Central memory CD8-positive, alpha-beta T cell (primary cell): ENCODE results near the gene PCBP1.
A peak's percentile ranks its signal among the peaks of the same experiment; 100 is the strongest.
"Not testable (repeated sequence)": the region's sequence is repeated elsewhere in the genome, so short reads cannot be mapped to it uniquely, and the experiment has no call there.

ENCODE experiments used
- ATAC-seq: fragments of 150-1000 bp; cut with Tn5 transposase; replicated peaks from 2 replicates; pipeline ENCODE4 v1.10.0; 2022; ENCODE audit warnings: mild to moderate bottlenecking, moderate FRiP score, moderate number of reproducible peaks; ENCODE audit not compliant: poor library complexity, severe bottlenecking; ENCODE audit errors: extremely low read depth
- DNase-seq, 2 donors: peaks; one replicate each; pipeline ENCODE4 v3.0.0; 2021; ENCODE audit warnings: low spot score in 2 of 2
- H3K27ac Mint-ChIP-seq: one replicate; pipeline ENCODE4 v1.8.0; 2022; ENCODE audit warnings: low read depth, mild to moderate bottlenecking, moderate library complexity, mixed read lengths
- H3K27me3 Mint-ChIP-seq: one replicate; pipeline ENCODE4 v1.8.0; 2022; ENCODE audit warnings: mixed read lengths
- H3K36me3 Mint-ChIP-seq: one replicate; pipeline ENCODE4 v1.8.0; 2022; ENCODE audit warnings: mild to moderate bottlenecking, moderate library complexity, mixed read lengths; ENCODE audit not compliant: insufficient read depth
- H3K4me1 Mint-ChIP-seq: one replicate; pipeline ENCODE4 v1.8.0; 2022; ENCODE audit warnings: mixed read lengths
- H3K4me3 Mint-ChIP-seq: one replicate; pipeline ENCODE4 v1.8.0; 2022; ENCODE audit warnings: mild to moderate bottlenecking, moderate library complexity, mixed read lengths
- H3K9me3 Mint-ChIP-seq: one replicate; pipeline ENCODE4 v1.8.0; 2022; ENCODE audit warnings: mixed read lengths

The PCBP1 gene

DNA sequence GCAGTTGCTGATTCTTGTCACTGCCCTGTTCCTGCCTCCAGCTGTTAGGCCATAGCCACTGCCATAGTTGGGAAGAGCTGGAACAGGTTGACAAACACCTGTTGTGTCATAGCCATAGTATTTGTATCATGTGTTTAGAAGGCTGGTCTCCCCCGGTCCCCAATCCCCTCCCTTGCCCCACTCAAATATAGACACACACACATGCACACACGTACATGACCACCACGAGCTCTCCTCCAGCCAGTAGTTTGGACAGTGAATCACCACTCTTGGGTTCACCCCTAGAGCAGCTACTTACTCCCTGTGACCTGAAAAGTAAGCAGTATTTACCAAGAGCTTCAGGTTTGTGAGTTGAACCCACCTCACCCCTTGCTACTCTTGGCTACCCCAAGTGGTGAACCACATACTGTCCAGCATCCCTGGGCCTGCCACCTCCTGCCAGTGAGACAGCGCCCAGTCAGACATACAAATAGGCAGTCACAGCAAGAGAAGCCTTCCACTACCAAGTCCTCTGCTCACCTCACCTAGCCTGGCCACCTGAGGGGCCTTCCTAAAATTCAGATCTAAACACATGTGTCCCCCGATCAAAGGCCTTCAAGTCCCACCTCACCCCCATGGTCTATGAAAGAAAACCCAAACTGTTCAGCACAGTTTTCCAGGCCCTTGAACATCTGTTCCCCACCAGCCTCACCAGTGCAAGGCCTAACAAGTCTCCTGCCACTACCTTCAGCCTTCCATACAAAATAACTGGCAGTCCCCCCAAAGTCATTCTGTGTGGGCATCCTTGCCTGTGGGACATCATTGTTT, 7.1 kb downstream of the PCBP1 start:
- DNase-seq (no peak), ATAC-seq (no peak)
- no peaks in the 10 kb centered on the region for H3K9me3 Mint-ChIP-seq
- H3K36me3 Mint-ChIP-seq: peaks cover 8% of the 10 kb centered on the region
- peak overlapping the region; percentile 96 for H3K27ac Mint-ChIP-seq
- peaks cover 44% of the 10 kb centered on the region for H3K4me1 Mint-ChIP-seq
- H3K4me3 Mint-ChIP-seq: peak overlapping the region; percentile 83
- no peaks in the 10 kb centered on the region for H3K27me3 Mint-ChIP-seq

DNA sequence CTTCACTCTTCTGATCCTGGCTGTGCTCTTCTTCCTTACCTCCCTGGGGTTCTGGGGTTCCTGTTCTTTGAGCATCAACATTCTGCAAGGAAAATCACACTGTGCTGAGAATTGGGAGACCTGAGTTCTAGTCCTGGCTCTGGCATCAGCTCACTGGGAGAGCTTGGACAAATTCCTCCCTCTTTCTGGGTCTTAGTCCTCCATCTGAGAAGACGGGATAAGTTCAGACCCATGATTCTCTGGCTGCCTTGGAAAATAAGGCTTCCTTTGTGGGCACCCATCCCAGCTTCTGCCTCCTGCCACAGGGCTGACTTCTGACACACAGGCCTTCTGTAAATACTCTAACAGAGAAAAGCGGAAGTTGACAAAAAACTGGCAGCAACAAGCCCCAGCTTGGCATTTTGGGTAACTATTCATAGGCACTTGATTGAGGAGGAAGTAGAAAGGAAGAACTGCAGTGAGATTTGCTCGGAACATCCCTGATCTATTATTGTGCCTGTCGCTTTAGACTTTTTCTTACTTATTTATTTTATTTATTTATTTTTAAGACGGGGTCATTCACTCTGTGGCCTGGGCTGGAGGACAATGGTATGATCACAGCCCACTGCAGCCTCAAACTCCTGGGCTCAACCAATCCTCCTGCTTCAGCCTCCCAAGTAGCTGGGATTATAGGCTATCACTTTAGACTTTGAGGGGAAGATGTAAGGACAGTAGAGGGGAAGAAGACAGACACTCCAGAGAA, 7.9 kb downstream of the PCBP1 start:
- peak overlapping the region; percentile 96 for H3K27ac Mint-ChIP-seq
- peaks cover 36% of the 10 kb centered on the region for H3K4me1 Mint-ChIP-seq
- no peaks in the 10 kb centered on the region for H3K9me3 Mint-ChIP-seq
- H3K36me3 Mint-ChIP-seq: peaks cover 6% of the 10 kb centered on the region
- peak overlapping the region; percentile 83 for H3K4me3 Mint-ChIP-seq
- ATAC-seq (peak; percentile 93), DNase-seq (peak in 1 of 2 donors; percentile 42)
- no peaks in the 10 kb centered on the region for H3K27me3 Mint-ChIP-seq

DNA sequence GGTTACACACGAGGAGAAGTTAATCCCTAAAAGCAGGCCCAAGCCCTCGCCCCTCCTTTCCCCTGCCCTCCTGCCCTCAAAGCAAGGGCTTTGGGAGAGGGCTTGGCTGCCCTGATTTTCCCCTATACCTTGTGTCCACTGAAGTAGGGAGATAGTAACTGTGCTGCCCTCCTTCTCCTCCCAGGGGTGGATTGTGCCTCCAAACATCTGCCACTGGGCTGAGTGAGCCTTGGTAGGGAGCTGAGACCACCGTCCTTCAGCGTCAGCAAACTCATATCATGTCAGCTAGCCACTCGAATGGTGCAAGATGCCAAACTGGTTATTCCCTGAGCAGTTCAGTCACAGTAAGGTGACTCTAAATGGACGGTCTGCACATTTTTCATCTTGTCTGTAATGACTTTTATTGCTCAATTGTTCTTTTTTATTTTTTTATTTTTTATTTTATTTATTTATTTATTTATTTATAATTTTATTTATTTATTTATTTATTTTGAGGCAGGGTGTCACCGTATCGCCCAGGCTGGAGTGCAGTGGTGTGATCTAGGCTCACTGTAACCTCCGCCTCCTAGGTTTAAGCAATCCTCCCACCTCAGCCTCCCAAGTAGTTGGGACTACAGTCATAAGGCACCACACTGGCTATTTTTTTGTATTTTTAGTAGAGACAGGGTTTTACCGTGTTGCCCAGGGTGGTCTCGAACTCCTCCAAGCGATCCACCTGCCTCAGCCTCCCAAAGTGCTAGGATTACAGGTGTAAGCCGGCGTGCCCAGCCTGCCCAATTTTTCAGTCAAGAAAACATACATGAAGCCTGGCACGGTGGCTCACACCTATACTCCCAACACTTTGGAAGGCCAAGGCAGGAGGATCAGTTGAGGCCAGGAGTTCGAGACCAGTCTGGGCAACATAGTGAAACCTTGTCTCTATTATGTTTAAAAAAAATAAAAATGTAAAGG, 8.7 kb downstream of the PCBP1 start:
- ATAC-seq: no peak
- H3K4me1 Mint-ChIP-seq: peaks cover 30% of the 10 kb centered on the region

DNA sequence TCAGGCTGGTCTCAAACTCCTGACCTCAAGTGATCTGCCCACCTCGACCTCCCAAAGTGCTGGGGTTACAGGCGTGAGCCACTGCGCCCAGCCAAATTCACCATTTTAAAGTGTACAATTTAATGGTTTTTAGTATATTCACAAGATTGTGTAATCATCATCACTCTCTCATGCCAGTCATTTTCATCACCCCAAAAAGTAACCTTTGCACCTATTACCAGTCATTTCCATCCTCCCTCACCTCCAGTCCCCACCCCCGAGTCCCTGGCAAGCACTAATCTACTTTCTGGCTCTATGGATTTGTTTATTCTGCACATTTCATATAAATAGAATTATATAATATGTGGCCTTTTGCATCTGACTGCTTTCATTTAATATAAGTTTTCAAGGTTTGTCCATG, 10.8 kb downstream of the PCBP1 start:
- peaks cover 4% of the 10 kb centered on the region for H3K36me3 Mint-ChIP-seq
- H3K4me1 Mint-ChIP-seq: peaks cover 26% of the 10 kb centered on the region
- no peak for DNase-seq
- H3K27me3 Mint-ChIP-seq: no peaks in the 10 kb centered on the region
- H3K9me3 Mint-ChIP-seq: no peaks in the 10 kb centered on the region
- H3K27ac Mint-ChIP-seq: no peak overlapping the region
- H3K4me3 Mint-ChIP-seq: no peak overlapping the region
- no peak for ATAC-seq

More for the DNA sequence above, 8.7 kb downstream of the PCBP1 start:
- H3K9me3 Mint-ChIP-seq: no peaks in the 10 kb centered on the region
- DNase-seq: no peak
- peaks cover 4% of the 10 kb centered on the region for H3K36me3 Mint-ChIP-seq
- H3K27ac Mint-ChIP-seq: peak overlapping the region; percentile 96
- no peaks in the 10 kb centered on the region for H3K27me3 Mint-ChIP-seq
- peak overlapping the region; percentile 83 for H3K4me3 Mint-ChIP-seq

DNA sequence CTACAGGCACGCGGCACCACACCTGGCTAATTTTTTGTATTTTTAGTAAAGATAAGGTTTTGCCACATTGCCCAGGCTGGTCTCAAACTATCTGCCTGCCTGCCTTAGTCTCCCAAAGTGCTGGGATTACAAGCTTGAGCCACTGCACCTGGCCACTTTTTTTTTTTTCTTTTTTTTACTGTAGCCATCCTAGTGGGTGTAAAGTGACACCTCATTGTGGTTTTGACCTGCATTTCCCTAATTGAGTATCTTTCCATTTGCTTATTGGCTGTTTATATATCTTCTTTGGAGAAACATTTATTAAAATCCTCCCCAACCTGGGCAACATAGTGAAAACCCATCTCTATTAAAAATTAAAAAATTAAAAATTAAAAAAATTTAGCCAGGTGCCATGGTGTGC, 12.0 kb downstream of the PCBP1 start:
- H3K27me3 Mint-ChIP-seq: no peaks in the 10 kb centered on the region
- H3K4me3 Mint-ChIP-seq: no peak overlapping the region
- no peak overlapping the region for H3K27ac Mint-ChIP-seq
- H3K36me3 Mint-ChIP-seq: peaks cover 7% of the 10 kb centered on the region
- no peaks in the 10 kb centered on the region for H3K9me3 Mint-ChIP-seq
- no peak for ATAC-seq
- peaks cover 35% of the 10 kb centered on the region for H3K4me1 Mint-ChIP-seq
- DNase-seq: no peak

DNA sequence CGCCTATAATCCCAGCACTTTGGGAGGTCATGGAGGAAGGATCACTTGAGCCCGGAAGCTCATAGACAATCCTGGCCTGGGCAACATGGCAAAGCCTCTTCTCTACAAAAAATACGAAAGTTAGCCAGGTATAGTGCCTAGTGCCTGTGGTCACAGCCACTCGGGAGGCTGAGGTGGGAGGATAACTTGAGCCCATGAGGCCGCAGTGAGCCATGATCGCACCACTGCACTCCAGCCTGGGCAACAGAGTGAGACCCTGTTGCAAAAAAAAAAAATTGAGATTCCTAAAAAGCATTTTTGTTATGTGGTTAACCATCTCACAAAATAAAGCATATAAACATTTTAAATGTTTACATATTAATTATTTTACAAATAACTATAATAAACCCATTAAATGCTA, 13.9 kb downstream of the PCBP1 start:
- no peak overlapping the region for H3K4me3 Mint-ChIP-seq
- ATAC-seq: no peak
- H3K27ac Mint-ChIP-seq: no peak overlapping the region
- peaks cover 30% of the 10 kb centered on the region for H3K4me1 Mint-ChIP-seq
- H3K36me3 Mint-ChIP-seq: peaks cover 3% of the 10 kb centered on the region
- no peaks in the 10 kb centered on the region for H3K27me3 Mint-ChIP-seq
- H3K9me3 Mint-ChIP-seq: no peaks in the 10 kb centered on the region
- no peak for DNase-seq

DNA sequence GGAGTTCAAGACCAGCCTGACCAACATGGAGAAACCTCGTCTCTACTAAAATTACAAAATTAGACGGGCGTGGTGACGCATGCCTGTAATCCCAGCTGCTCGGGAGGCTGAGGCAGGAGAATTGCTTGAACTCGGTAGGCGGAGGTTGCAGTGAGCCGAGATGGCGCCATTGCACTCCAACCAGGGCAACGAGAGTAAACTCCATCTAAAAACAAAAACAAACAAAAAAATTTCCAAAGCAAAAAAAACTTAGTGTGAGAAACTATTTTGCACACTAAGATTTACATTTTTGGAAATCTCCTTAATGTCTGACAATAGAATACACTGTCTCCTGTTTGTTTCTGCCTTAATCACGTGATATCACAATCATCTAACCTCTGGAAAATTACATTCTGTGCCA, 14.4 kb downstream of the PCBP1 start:
- not testable (repeated sequence) for DNase-seq, H3K36me3 Mint-ChIP-seq, ATAC-seq, H3K27me3 Mint-ChIP-seq, H3K4me3 Mint-ChIP-seq, H3K27ac Mint-ChIP-seq, H3K9me3 Mint-ChIP-seq
- peaks cover 30% of the 10 kb centered on the region for H3K4me1 Mint-ChIP-seq

DNA sequence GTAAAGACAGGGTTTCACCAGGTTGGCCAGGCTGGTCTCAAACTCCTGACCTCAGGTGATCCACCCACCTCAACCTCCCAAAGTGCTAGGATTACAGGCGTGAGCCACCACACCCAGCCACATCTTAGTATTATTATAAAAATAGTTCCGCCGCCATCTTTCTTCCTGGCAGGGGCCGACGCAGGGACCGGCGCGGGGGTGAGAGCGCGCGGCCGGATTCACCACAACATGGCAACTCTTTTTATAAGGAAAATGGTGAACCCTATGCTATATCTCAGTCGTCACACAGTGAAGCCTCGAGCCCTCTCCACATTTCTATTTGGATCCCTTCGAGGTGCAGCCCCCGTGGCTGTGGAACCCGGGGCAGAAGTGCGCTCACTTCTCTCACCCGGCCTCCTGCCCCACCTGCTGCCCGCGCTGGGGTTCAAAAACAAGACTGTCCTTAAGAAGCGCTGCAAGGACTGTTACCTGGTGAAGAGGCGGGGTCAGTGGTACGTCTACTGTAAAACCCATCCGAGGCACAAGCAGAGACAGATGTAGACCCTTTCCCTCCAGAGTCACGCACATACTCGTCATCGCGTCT, 15.1 kb downstream of the PCBP1 start:
- H3K36me3 Mint-ChIP-seq, DNase-seq, ATAC-seq, H3K4me3 Mint-ChIP-seq, H3K27me3 Mint-ChIP-seq, H3K27ac Mint-ChIP-seq, H3K9me3 Mint-ChIP-seq: not testable (repeated sequence)
- H3K4me1 Mint-ChIP-seq: peaks cover 37% of the 10 kb centered on the region

DNA sequence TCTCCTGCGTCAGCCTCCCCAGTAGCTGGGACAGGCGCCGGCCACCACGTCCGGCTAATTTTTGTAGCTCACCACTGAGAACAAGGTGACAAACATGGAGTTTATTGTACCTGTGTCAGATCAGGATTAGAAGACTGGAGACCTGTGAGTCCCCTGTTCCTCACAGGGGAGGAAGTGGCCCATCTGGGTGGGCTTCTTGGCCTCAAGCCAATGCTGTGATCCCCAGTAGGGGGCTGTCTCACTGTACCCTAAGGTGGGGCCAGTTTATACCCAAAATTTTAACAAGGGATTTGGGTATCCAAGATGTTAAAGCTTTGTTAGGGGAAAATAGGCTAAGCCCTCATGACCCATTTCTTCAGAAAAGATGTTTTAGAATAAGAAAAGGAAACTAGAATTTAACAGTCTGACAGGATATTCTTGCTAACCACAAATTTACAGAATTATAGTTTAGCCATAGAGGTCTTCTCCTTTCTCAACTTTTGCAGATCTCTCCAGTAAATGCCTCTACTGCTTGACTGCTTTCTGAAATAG, 16.3 kb downstream of the PCBP1 start:
- peak; percentile 70 for ATAC-seq

DNA sequence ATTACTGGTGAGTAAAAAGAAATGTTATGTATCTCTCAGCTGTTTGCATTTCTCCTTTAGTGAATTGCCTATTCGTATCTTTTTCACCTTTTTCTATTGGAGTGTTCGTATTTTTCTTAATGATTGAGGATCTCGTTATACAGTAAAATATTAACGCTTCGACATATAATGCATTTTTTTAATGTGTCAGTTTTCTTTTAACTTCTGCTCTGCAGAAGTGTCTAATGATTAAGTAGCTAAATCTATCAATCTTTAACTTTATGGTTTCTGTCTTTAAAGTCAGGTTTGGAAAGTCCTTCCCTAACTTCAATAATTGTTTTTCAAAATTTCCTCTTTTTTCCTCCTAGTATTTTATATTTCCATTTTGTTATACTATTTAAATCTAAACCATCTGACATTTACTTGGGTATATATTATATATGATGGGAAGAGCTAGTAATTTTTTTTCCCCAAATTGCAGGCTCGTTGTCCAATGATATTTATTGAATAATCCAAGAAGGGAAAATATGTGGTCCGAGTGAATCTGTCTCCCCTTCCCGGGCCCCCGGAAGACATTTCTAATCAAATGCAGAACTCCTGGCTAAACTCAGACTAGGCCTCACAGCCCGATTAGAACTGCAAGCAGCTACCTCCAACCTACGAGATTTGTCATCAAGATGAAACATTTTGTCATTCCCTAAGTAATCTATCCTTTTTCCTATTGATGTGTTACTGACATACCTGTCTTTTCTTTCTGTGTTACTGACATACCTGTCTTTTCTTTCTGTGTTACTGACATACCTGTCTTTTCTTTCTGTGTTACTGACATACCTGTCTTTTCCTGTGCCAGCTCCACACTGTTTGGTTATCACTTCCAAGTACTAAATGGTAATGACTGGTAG, 17.2 kb downstream of the PCBP1 start:
- H3K36me3 Mint-ChIP-seq: peaks cover 8% of the 10 kb centered on the region
- H3K9me3 Mint-ChIP-seq: no peaks in the 10 kb centered on the region
- peak overlapping the region; percentile 99 for H3K27ac Mint-ChIP-seq
- H3K4me3 Mint-ChIP-seq: peak overlapping the region; percentile 70
- peaks cover 55% of the 10 kb centered on the region for H3K4me1 Mint-ChIP-seq
- ATAC-seq: no peak
- DNase-seq: no peak
- no peaks in the 10 kb centered on the region for H3K27me3 Mint-ChIP-seq

More for the DNA sequence above, 16.3 kb downstream of the PCBP1 start:
- Mint-ChIP-seq H3K36me3 (peaks cover 7% of the 10 kb centered on the region), H3K4me3 (peak overlapping the region; percentile 70), H3K9me3 (no peaks in the 10 kb centered on the region), H3K27me3 (no peaks in the 10 kb centered on the region), H3K27ac (peak overlapping the region; percentile 99), H3K4me1 (peaks cover 49% of the 10 kb centered on the region)
- DNase-seq: peak in 1 of 2 donors; percentile 47

DNA sequence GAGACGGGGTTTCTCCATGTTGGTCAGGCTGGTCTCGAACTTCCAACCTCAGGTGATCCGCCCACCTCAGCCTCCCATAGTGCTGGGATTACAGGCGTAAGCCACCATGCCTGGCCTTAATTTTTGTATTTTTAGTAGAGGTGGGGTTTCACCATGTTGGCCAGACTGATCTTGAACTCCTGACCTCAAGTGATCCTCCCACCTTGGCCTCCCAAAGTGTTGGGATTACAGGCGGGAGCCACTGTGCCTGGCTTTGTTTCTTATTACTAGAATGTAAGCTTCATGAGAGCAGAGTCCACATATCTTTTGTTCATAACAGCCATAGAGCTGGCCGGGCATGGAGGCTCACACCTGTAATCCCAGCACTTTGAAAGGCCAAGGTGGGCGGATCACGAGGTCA, 18.9 kb downstream of the PCBP1 start:
- not testable (repeated sequence) for H3K9me3 Mint-ChIP-seq, DNase-seq, H3K27ac Mint-ChIP-seq, H3K4me3 Mint-ChIP-seq, H3K36me3 Mint-ChIP-seq, ATAC-seq, H3K27me3 Mint-ChIP-seq
- H3K4me1 Mint-ChIP-seq: peaks cover 66% of the 10 kb centered on the region
